GM12891 (cell line): ENCODE data around the gene HNRNPC.

Experiments used
- POLR2A ChIP-seq: IDR thresholded peaks from 2 replicates; pipeline ENCODE4 v1.6.1; 2011; ENCODE audit warnings: low read depth, low read length, control low read depth
- POLR2AphosphoS5 ChIP-seq: IDR thresholded peaks from 2 replicates; pipeline ENCODE4 v1.6.1; 2011; ENCODE audit warnings: low read depth, low read length, control low read depth
- SPI1 ChIP-seq: IDR thresholded peaks from 2 replicates; pipeline ENCODE4 v1.6.1; 2011; ENCODE audit warnings: low read depth, low read length, control low read depth
- TAF1 ChIP-seq: IDR thresholded peaks from 2 replicates; pipeline ENCODE4 v1.6.1; 2011; ENCODE audit warnings: low read depth, low read length, control low read depth

DNA sequence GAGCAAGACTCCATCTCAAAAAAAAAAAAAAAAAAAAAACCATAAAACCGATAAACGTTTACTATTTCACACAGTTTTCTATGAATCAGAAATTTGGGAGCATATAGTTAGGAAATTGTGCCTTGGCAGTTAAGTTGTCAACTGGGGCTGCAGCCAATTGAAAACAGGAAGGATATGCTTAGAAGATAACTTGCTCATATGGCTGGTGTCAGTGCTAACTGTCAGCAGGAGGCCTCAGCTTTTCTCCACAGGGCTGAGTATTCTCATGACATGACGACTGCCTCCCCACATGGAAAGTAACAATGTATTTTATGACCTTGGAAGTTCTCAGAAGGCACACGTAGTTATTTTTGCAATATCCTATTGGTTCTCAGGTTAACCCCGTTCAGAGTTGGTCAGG is 83.8 kb downstream of the HNRNPC start:
- TF ChIP-seq POLR2A (no peak), TAF1 (no peak), POLR2AphosphoS5 (no peak), SPI1 (no peak)
